Measurements from ENCODE around the gene RELCH.

RELCH gene

GRCh38 chr18:62187543-62188510 lies 772 bp downstream of the RELCH start:
- DNase-seq (ENCODE audit: low read depth in 3 of 3, low spot score in 1 of 3), result no peak

GRCh38 chr18:62189208-62189607 lies 2.2 kb downstream of the RELCH start:
- DNase-seq (ENCODE audit: low read depth in 3 of 3, low spot score in 1 of 3), result no peak

- DNase-seq (ENCODE audit: low read depth in 3 of 3, low spot score in 1 of 3), result no peak
Measured at GRCh38 chr18:62196079-62196478, 9.0 kb downstream of the RELCH start.

- no peak for DNase-seq (ENCODE audit: low read depth in 3 of 3, low spot score in 1 of 3)
Measured at GRCh38 chr18:62196980-62197379, 9.9 kb downstream of the RELCH start.

GRCh38 chr18:62198259-62198658 lies 11.2 kb downstream of the RELCH start:
- DNase-seq (ENCODE audit: low read depth in 3 of 3, low spot score in 1 of 3), result no peak

GRCh38 chr18:62199629-62200028 lies 12.6 kb downstream of the RELCH start:
- no peak for DNase-seq (ENCODE audit: low read depth in 3 of 3, low spot score in 1 of 3)

- no peak for DNase-seq (ENCODE audit: low read depth in 3 of 3, low spot score in 1 of 3)
Measured at GRCh38 chr18:62200121-62200914, 13.3 kb downstream of the RELCH start.

- no peak for DNase-seq (ENCODE audit: low read depth in 3 of 3, low spot score in 1 of 3)
Measured at GRCh38 chr18:62201870-62202269, 14.8 kb downstream of the RELCH start.

GRCh38 chr18:62205824-62206223 lies 18.8 kb downstream of the RELCH start:
- DNase-seq (ENCODE audit: low read depth in 3 of 3, low spot score in 1 of 3), result no peak

GRCh38 chr18:62206593-62206992 lies 19.5 kb downstream of the RELCH start:
- no peak for DNase-seq (ENCODE audit: low read depth in 3 of 3, low spot score in 1 of 3)

GRCh38 chr18:62209046-62209445 lies 22.0 kb downstream of the RELCH start:
- DNase-seq (ENCODE audit: low read depth in 3 of 3, low spot score in 1 of 3), result no peak

- no peak for DNase-seq (ENCODE audit: low read depth in 3 of 3, low spot score in 1 of 3)
Measured at GRCh38 chr18:62210138-62210537, 23.1 kb downstream of the RELCH start.

- no peak for DNase-seq (ENCODE audit: low read depth in 3 of 3, low spot score in 1 of 3)
Measured at GRCh38 chr18:62211325-62211828, 24.3 kb downstream of the RELCH start.

- no peak for DNase-seq (ENCODE audit: low read depth in 3 of 3, low spot score in 1 of 3)
Measured at GRCh38 chr18:62214790-62215189, 27.7 kb downstream of the RELCH start.

GRCh38 chr18:62224229-62224628 lies 37.2 kb downstream of the RELCH start:
- DNase-seq (ENCODE audit: low read depth in 3 of 3, low spot score in 1 of 3), result no peak

- DNase-seq (ENCODE audit: low read depth in 3 of 3, low spot score in 1 of 3), result no peak
Measured at GRCh38 chr18:62226047-62226446, 39.0 kb downstream of the RELCH start.

- DNase-seq (ENCODE audit: low read depth in 3 of 3, low spot score in 1 of 3), result no peak
Measured at GRCh38 chr18:62236252-62236651, 49.2 kb downstream of the RELCH start.

GRCh38 chr18:62239475-62239874 lies 52.4 kb downstream of the RELCH start:
- no peak for DNase-seq (ENCODE audit: low read depth in 3 of 3, low spot score in 1 of 3)

GRCh38 chr18:62242955-62243354 lies 55.9 kb downstream of the RELCH start:
- no peak for DNase-seq (ENCODE audit: low read depth in 3 of 3, low spot score in 1 of 3)

- no peak for DNase-seq (ENCODE audit: low read depth in 3 of 3, low spot score in 1 of 3)
Measured at GRCh38 chr18:62245177-62245576, 58.1 kb downstream of the RELCH start.

GRCh38 chr18:62245699-62246098 lies 58.6 kb downstream of the RELCH start:
- DNase-seq (ENCODE audit: low read depth in 3 of 3, low spot score in 1 of 3), result no peak

- no peak for DNase-seq (ENCODE audit: low read depth in 3 of 3, low spot score in 1 of 3)
Measured at GRCh38 chr18:62248313-62248712, 61.3 kb downstream of the RELCH start.
